Measurements from ENCODE around the gene NCOA6.
"Not testable (repeated sequence)": the region's sequence is repeated elsewhere in the genome, so short reads cannot be mapped to it uniquely, and the experiment has no call there.

The NCOA6 gene

DNA sequence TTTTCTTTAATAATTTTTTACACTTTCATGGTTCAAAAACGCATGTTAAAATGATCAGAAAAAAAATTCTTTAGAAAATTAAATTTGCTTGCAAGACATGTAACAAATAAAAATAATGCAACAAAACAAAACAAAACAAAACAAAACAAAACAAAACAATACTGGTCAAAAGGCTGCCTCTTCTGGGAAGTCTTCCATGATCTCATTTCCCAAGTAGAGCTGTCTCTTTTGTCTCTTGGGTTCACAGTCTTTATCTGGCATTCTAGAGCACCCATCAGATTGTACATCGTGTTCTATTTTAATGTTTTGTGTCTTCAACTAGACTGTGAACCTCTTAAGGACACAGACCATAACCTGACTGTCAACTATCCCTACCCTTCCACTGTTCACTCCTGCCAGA, 96.0 kb downstream of the NCOA6 start:
- H3K9me3 Mint-ChIP-seq: no peaks in the 10 kb centered on the region
- H3K36me3 Mint-ChIP-seq: peaks cover 45% of the 10 kb centered on the region
- no peak overlapping the region for H3K27ac Mint-ChIP-seq
- no peak for ATAC-seq
- no peaks in the 10 kb centered on the region for H3K4me1 Mint-ChIP-seq
- H3K4me3 Mint-ChIP-seq: no peak overlapping the region
- H3K27me3 Mint-ChIP-seq: no peaks in the 10 kb centered on the region

DNA sequence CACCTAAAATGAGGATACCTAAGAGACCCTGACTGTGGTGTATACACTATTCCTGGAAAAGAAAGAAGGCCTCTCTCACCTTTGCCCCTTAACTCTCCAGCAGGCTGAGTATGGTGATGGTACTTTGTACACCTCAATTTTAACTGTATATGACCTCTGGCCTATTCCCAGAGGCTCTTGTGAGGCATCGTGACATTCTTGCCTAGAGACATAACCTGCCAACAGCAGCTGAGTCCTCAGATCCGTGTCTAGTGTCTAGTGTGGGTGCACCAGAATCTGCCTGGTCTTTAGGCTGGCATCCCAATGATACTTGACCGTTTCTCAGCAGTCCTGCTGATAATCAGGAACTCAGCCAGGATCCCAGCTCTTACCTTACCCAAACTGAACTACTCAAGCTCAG, 101.3 kb downstream of the NCOA6 start:
- Mint-ChIP-seq H3K4me1 (peaks cover 22% of the 10 kb centered on the region), H3K36me3 (peaks cover 29% of the 10 kb centered on the region), H3K27ac (no peak overlapping the region), H3K4me3 (no peak overlapping the region), H3K9me3 (no peaks in the 10 kb centered on the region), H3K27me3 (no peaks in the 10 kb centered on the region)
- ATAC-seq: no peak

DNA sequence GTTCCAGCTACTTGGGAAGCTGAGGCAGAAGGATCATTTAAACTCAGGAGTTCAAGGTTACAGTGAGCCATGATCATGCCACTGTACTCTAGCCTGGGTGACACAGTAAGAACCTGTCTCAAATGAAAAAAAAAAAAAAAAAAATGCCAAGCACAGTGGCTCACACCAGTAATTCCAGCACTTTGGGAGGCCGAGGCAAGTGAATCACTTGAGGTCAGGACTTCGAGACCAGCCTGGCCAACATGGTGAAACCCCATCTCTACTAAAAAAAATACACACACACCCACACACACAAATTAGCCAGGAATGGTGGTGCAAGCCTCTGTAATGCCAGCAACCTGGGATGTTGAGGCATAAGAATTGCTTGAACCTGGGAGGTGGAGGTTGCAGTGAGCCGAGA, 102.9 kb downstream of the NCOA6 start:
- not testable (repeated sequence) for ATAC-seq, H3K27me3 Mint-ChIP-seq, H3K27ac Mint-ChIP-seq, H3K4me3 Mint-ChIP-seq, H3K9me3 Mint-ChIP-seq
- Mint-ChIP-seq H3K36me3 (peaks cover 29% of the 10 kb centered on the region), H3K4me1 (peaks cover 30% of the 10 kb centered on the region)

DNA sequence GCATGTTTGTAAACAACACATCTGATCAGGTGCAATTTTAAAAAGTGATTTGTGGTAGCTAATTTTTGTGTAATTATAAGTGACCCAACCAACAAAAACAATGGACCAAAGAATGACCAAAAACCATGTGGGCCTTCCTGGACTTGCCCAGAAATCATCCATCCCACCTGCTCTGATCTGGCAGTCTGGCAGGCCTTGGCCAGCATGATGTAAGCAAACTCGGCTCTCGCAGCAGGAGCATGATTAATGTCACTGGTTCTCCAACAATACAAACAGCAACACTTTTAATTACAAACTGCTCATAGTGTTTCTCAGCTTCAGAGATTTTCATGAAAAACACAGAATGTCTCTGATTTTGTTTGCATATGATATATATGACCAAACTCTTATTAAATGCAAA, 105.2 kb downstream of the NCOA6 start:
- Mint-ChIP-seq H3K36me3 (peaks cover 10% of the 10 kb centered on the region), H3K9me3 (no peaks in the 10 kb centered on the region), H3K27me3 (no peaks in the 10 kb centered on the region)

DNA sequence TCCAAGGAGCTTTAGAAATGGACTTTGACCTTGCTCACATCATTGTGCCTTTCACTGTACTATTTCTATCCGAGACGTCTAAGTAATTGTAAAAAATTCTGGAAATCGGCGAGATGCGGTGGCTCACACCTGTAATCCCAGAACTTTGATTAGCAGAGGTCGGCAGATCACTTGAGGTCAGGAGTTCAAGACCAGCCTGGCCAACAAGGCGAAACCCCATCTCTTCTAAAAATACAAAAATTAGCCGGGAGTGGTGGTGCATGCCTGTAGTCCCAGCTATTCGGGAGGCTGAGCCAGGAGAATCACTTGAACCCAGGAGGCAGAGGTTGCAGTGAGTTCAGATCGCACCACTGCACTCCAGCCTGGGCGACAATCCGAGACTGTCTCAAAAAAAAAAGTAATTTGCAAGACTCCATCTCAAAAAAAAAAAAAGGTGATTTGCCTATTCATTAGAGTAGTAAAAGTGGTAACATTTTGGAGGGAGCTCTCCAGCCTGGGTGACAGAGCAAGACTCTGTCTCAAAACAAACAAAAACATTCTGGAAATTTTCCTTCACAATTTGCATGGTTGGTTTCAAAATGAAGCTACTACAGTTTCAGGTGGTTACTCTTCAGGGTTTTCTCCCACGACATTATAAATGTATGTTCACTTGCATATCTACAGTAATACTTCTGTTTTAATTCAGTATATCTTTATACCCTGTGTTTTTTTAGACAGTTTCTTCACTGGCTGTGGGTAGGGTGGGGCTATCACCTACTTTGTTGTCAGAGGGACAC, 106.0 kb downstream of the NCOA6 start:
- peak; percentile 92 for ATAC-seq
- H3K36me3 Mint-ChIP-seq, H3K4me3 Mint-ChIP-seq, H3K27me3 Mint-ChIP-seq, H3K9me3 Mint-ChIP-seq: not testable (repeated sequence)
- peaks cover 30% of the 10 kb centered on the region for H3K4me1 Mint-ChIP-seq
- peak overlapping the region; percentile 40 for H3K27ac Mint-ChIP-seq

More for the DNA sequence above, 105.2 kb downstream of the NCOA6 start:
- Mint-ChIP-seq H3K27ac (peak overlapping the region; percentile 6), H3K4me1 (peaks cover 30% of the 10 kb centered on the region), H3K4me3 (no peak overlapping the region)
- ATAC-seq: no peak

DNA sequence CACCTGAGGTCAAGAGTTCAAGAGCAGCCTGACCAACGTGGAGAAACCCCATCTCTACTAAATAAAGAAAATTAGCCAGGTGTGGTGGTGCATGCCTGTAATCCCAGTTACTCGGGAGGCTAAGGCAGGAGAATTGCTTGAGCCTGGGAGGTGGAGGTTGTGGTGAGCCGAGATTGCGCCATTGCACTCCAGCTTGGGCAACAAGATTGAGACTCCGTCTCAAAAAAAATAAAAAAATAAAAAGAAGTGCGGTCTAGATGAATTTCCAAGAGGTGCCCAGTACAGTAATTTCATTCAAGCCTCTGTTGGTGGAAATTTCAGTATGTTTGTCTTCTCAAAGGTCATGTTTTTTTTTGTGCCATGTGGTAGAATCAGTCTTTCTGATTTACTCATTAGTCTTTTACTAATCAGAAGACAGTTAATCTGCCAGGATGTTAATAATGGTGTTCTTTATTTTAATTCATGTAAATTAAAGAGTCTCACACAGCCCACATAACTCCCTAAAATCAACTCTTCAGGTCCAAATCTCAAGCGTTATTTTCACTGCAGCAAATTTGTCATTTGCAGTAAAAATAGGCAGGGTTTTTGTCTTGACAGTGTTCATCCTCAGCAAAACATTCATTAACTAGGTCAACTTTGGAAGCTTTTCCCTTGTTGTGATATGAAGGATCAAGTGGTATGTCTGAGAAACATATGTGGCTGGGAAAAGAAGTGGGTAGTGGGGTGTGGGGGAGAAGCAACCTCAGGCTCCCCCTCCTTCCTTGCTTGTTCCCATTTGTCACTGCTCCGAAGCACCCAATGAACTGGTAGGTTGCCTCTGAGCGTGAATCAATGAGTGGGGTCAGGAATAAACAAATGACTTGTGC, 108.0 kb downstream of the NCOA6 start:
- peaks cover 14% of the 10 kb centered on the region for H3K36me3 Mint-ChIP-seq
- H3K4me3 Mint-ChIP-seq: no peak overlapping the region
- no peak for ATAC-seq
- no peaks in the 10 kb centered on the region for H3K27me3 Mint-ChIP-seq
- H3K9me3 Mint-ChIP-seq: no peaks in the 10 kb centered on the region
- no peak overlapping the region for H3K27ac Mint-ChIP-seq
- peaks cover 30% of the 10 kb centered on the region for H3K4me1 Mint-ChIP-seq

DNA sequence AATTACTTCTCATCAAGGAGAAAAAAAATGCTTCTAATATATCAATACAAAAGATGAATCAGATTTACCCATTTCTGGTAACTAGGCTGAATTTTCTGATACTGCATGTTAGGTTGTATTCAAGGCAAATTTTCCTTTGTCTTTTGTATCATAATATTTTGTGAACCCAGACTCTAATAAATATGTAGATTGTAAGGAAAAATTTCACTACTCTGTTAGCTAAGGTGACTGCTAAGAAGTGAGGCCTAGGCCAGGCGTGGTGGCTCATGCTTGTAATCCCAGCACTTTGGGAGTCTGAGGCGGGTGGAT, 108.6 kb downstream of the NCOA6 start:
- ATAC-seq: no peak
- Mint-ChIP-seq H3K9me3 (no peaks in the 10 kb centered on the region), H3K36me3 (peaks cover 19% of the 10 kb centered on the region), H3K27me3 (no peaks in the 10 kb centered on the region), H3K27ac (no peak overlapping the region), H3K4me3 (no peak overlapping the region), H3K4me1 (peaks cover 30% of the 10 kb centered on the region)

DNA sequence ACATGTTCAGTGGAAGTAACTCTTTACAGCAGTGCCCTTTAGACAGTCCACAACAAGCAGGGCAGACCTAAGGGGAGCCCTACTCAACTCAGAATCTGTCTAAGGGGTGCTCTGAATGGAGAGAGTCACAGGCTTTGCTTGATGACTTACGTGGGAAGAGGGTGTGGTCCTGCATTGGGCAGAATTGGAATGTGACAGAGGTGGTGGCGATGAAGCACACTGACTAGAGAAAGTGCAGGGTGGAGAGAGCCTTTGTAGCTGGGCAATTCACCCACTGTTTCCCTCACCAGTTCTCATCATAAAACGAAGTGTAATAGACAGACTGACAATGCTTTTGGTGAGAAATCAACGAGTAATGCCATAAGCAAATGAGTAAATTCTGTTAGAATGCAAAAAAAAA, 110.1 kb downstream of the NCOA6 start:
- Mint-ChIP-seq H3K27ac (no peak overlapping the region), H3K4me1 (peaks cover 23% of the 10 kb centered on the region), H3K27me3 (no peaks in the 10 kb centered on the region), H3K36me3 (peaks cover 19% of the 10 kb centered on the region), H3K4me3 (no peak overlapping the region), H3K9me3 (no peaks in the 10 kb centered on the region)
- ATAC-seq: no peak

DNA sequence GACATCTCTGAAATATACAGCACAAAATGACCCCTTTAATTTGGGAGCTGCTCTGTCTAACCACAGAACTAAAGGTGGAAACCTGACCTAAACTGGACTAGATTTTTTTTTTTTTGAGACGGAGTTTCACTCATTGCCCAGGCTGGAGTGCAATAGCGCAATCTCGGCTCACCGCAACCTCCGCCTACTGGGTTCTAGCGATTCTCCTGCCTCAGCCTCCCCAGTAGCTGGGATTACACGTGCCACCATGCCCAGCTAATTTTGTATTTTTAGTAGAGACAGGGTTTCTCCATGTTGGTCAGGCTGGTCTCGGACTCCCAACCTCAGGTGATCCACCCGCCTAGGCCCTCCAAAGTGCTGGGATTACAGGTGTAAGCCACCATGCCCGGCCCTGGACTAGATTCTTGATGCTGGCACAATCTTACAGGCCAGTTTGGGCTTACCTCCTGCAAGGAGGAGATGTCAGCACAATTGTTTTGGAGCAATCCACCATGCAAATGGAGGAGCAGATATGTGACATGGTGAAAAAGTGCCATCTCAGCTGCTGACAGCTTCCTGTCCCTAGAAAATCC, 111.4 kb downstream of the NCOA6 start:
- Mint-ChIP-seq H3K36me3 (peaks cover 19% of the 10 kb centered on the region), H3K4me1 (peaks cover 16% of the 10 kb centered on the region)
- not testable (repeated sequence) for H3K27ac Mint-ChIP-seq, H3K4me3 Mint-ChIP-seq, ATAC-seq, H3K27me3 Mint-ChIP-seq, H3K9me3 Mint-ChIP-seq

DNA sequence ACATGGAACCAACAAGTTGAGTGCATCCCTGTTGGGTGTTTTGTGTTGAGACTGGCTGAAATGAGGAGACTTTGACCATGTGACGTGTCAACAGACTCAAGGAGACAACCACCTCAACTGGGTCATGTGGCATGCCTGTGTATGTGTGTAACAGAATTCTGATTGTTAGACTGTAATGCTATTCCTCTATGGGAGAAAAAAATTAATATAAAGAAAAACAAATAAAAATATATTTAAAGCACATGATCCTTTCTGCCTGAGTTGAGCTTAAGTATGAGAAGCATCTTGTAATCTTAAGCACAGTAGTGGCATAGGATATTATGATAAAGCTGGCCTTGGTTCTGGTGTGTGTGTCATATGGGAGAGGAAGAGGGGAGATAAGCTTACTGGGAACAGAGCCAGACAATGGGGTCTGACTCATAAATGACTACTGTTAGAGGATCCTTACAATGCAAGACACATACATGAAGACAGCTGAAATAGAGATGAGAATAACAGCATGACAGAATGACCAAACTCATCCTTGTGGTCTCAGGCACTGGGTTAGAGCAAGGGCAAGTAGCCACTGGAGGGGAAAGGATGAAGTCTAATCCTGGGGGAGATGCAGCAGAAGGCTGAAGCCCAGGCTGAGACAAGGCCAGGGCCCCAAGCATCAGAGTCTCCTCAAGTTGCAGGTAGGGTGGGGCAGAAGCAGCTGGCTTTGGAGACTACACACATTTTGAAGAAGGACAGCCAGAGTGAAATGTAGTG, 112.1 kb downstream of the NCOA6 start:
- no peaks in the 10 kb centered on the region for H3K27me3 Mint-ChIP-seq
- H3K4me3 Mint-ChIP-seq: no peak overlapping the region
- H3K9me3 Mint-ChIP-seq: no peaks in the 10 kb centered on the region
- peaks cover 19% of the 10 kb centered on the region for H3K36me3 Mint-ChIP-seq
- H3K27ac Mint-ChIP-seq: no peak overlapping the region
- no peak for ATAC-seq
- peaks cover 16% of the 10 kb centered on the region for H3K4me1 Mint-ChIP-seq

DNA sequence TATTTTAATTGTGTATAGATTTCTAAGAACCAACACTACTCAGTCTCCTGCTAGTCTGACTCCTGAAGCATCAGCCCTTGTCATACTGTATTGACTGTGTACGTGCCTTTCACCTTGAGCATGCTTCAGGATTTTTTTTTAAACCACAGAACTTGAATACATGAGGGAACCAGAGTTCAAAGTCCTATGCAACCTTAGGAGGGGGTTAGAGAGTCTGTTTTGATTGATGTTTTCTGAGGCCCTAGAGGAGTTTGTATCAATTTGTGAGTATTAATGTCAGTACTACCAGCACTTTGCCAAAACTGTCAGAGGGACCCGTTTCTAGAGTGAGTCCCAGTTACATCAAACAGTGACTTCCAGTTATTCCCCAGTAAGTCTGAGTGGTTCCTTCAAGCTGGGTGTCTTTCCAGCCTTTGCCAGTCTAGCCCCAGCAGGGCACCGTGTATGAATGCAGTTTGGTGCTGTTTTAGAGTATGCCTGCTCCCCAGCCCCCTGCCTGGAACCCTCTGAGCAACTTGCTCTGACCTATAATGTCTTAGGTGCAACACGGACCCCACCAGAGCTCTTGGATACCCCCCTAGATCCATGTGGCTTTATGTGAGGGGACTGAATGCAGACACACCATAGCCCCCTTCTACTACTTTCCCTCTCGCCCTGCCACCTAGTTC, 112.8 kb downstream of the NCOA6 start:
- H3K4me1 Mint-ChIP-seq: peaks cover 18% of the 10 kb centered on the region
- no peak overlapping the region for H3K27ac Mint-ChIP-seq
- no peak overlapping the region for H3K4me3 Mint-ChIP-seq

DNA sequence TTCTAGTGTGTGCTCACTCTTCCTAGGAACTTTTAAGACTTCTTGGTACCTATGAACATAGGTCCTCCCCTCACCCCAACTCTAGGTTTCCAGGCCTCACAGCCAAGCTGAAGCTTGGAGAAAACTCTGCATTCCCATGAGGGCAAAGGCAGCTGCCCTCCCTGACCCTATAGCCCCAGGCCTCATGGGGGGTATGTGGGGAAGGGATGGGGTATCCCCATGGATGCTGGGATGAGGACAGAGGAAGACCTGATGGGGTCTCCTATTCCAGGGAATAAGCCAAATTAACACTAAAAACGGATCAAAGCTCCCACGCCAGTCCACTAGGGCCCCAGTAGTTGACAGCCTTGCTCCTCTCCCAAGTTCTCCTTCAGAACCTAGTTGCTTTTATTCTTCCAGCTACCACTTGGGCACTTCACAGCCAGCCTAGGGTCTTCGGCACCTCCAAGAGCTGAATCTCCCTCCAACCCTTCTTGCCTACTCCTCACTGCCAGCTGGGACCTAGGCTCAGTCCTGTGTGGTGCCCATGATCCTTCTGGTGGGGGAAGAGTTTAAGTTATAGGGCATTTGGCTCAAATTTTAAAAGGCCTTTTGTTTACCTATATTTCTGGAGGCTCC, 113.5 kb downstream of the NCOA6 start:
- Mint-ChIP-seq H3K27ac (no peak overlapping the region), H3K4me1 (peaks cover 18% of the 10 kb centered on the region), H3K27me3 (no peaks in the 10 kb centered on the region), H3K4me3 (no peak overlapping the region), H3K36me3 (peaks cover 19% of the 10 kb centered on the region), H3K9me3 (no peaks in the 10 kb centered on the region)
- ATAC-seq: no peak

More for the DNA sequence above, 112.8 kb downstream of the NCOA6 start:
- no peaks in the 10 kb centered on the region for H3K27me3 Mint-ChIP-seq
- H3K9me3 Mint-ChIP-seq: no peaks in the 10 kb centered on the region
- peaks cover 19% of the 10 kb centered on the region for H3K36me3 Mint-ChIP-seq
- ATAC-seq: no peak

DNA sequence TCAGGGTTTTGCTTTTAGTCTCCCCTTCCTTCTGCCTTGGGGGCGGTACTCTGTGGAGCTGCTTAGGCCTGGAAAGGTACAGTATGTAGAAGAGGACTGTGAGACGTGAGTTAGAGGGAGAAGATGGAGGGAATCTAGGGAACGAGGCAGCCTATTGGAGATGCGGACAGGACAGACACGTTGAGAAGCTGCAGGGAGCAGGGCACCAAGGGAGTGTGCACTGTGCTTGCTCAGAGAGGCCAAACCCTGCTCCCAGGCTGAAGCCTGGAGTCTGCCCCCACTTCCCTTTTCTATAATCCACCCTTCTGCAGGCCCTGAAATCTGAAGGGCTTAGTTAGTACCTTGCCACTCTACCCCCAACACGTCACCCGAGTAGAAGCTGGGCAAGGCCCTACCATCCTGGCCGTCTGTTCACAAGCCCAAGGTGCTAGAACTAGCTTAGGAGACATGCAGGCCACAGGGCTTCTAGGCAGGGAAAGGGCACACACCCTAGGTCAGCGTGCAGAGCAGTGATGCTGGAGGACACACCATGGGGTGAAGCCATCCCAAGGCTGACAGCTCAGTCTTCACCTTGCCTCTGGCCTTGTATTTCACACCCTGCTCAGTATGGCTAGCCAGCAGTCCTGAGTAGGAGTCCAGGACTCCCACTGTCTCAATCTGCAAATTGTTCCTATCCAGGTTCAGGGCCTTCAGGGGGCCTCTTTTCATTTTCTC, 114.4 kb downstream of the NCOA6 start:
- H3K27me3 Mint-ChIP-seq: no peaks in the 10 kb centered on the region
- no peak for ATAC-seq
- peaks cover 23% of the 10 kb centered on the region for H3K4me1 Mint-ChIP-seq
- H3K9me3 Mint-ChIP-seq: no peaks in the 10 kb centered on the region
- peak overlapping the region; percentile 85 for H3K27ac Mint-ChIP-seq
- peaks cover 19% of the 10 kb centered on the region for H3K36me3 Mint-ChIP-seq
- peak overlapping the region; percentile 73 for H3K4me3 Mint-ChIP-seq

DNA sequence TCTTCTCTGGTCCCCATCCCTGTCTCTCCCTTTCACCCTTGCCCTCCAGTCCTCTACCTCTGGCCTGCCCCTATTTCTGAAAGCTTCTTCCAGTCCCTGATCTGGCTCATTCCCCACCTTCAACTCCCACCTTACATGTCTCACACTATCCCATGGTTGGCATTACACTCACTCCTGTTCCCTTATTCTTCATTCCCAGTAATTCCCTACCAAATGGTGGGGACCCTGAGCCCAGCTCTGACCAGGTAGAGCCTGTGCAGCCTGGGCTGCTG, 114.9 kb downstream of the NCOA6 start:
- peak overlapping the region; percentile 73 for H3K4me3 Mint-ChIP-seq
- H3K9me3 Mint-ChIP-seq: no peaks in the 10 kb centered on the region
- H3K36me3 Mint-ChIP-seq: peaks cover 19% of the 10 kb centered on the region
- H3K27me3 Mint-ChIP-seq: no peaks in the 10 kb centered on the region
- H3K27ac Mint-ChIP-seq: peak overlapping the region; percentile 85
- ATAC-seq: no peak
- peaks cover 25% of the 10 kb centered on the region for H3K4me1 Mint-ChIP-seq
